Smooth muscle cell (in vitro differentiated cells): ENCODE measurements around the gene MTCL1. TPM values are rescaled to one million over a fixed set of nuclear protein-coding genes. Genes with fewer than 3 reads are reported as not detected.
A peak's percentile ranks its signal among the peaks of the same experiment; 100 is the strongest.

Experiments
- DNase-seq: peaks from one replicate; lab custom pipeline; 2025; ENCODE audit not compliant: unreplicated experiment; lab: John Stamatoyannopoulos, UW
- H2AFZ ChIP-seq: fragments of 200-600 bp; sonication (generic); 2 replicates; pipeline ENCODE4 v1.6.0; 2016; ENCODE audit warnings: antibody characterized with exemption, low read depth, mild to moderate bottlenecking
- H3F3A ChIP-seq: fragments of 200-600 bp; sonication (generic); 2 replicates; pipeline ENCODE4 v1.6.0; 2017; ENCODE audit warnings: antibody characterized with exemption, low read depth
- H3K27ac ChIP-seq: fragments of 200-600 bp; sonication (generic); 2 replicates; pipeline ENCODE4 v1.5.1; 2016; ENCODE audit warnings: low read depth, mild to moderate bottlenecking
- H3K27me3 ChIP-seq: fragments of 200-600 bp; sonication (generic); 2 replicates; pipeline ENCODE4 v1.6.1; 2016; ENCODE audit warnings: low read depth, mild to moderate bottlenecking
- H3K36me3 ChIP-seq: fragments of 200-600 bp; sonication (generic); 2 replicates; pipeline ENCODE4 v1.5.1; 2016; ENCODE audit warnings: low read depth
- H3K4me1 ChIP-seq: fragments of 200-600 bp; sonication (generic); 2 replicates; pipeline ENCODE4 v1.5.1; 2016; ENCODE audit warnings: low read depth
- H3K4me2 ChIP-seq: fragments of 200-600 bp; sonication (generic); 2 replicates; pipeline ENCODE4 v1.6.0; 2016; ENCODE audit warnings: mild to moderate bottlenecking
- H3K4me3 ChIP-seq: fragments of 200-600 bp; sonication (generic); 2 replicates; pipeline ENCODE4 v1.5.1; 2016; ENCODE audit warnings: mild to moderate bottlenecking
- H3K79me2 ChIP-seq: fragments of 200-600 bp; sonication (generic); 2 replicates; pipeline ENCODE4 v1.6.0; 2016; ENCODE audit warnings: low read depth, mild to moderate bottlenecking
- H3K9ac ChIP-seq: fragments of 200-600 bp; sonication (generic); 2 replicates; pipeline ENCODE4 v1.6.0; 2016; ENCODE audit warnings: low read depth
- H3K9me3 ChIP-seq: fragments of 200-600 bp; sonication (generic); replicated peaks from 2 replicates; pipeline ENCODE4 v1.5.1; 2016; ENCODE audit warnings: low read depth
- H4K20me1 ChIP-seq: fragments of 200-600 bp; sonication (generic); 2 replicates; pipeline ENCODE4 v1.6.0; 2016; ENCODE audit warnings: low read depth
- WGBS: methylation state at CpG from one replicate; pipeline ENCODE4 v1.1.7; 2016; ENCODE audit warnings: low lambda C conversion rate; 5-methylcytosine and 5-hydroxymethylcytosine counted together
- polyA plus RNA-seq: library from polyadenylated mRNA; unstranded; fragments of >200 nt; fragmentation: Nextera tagmentation; extraction: Ambion mirVana; gene quantifications from 2 replicates; pipeline ENCODE4 v1.2.1, GENCODE V29; 2016
- total RNA-seq: library from RNA; depleted of rRNA; stranded (reverse); fragments of >200 nt; gene quantifications from 2 replicates; pipeline ENCODE4 v1.2.3, GENCODE V29; 2014
- TF ChIP-seq, protein P1 (sequence below): fragments of 200-600 bp; sonication (generic); IDR thresholded peaks from 2 replicates; pipeline ENCODE4 v1.5.1; 2017; ENCODE audit warnings: borderline replicate concordance, mild to moderate bottlenecking, antibody characterized with exemption; ENCODE audit not compliant: insufficient read depth, poor library complexity, severe bottlenecking

MTCL1 gene
- total and polyA plus RNA-seq, 2 experiments from 2014 or later = 5.5 to 15.2 TPM

DNA sequence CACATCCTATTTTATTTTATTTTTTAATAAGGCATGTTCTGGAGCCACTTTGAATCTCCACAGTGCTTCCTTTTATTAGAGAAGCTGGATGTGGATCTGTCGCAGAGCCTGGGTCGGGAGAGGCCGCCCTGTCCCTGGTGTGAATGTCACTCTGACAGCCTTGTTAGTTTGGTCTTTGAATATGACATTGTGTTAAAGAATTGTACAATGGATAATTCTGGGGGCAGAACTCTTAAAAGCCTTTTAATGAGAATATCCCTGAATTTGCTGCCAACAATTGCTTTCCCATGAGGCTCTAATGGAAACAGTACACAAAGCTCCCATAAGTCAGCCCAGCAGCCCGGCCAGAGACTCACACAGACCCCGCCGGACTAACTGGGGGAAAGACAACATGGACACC is 82.4 kb downstream of the MTCL1 start:
- H3K9ac ChIP-seq = no peak overlapping the region
- no peaks in the 10 kb centered on the region for H3F3A ChIP-seq
- H3K4me1 ChIP-seq = peaks cover 22% of the 10 kb centered on the region
- no peaks in the 10 kb centered on the region for H3K36me3 ChIP-seq
- no peak overlapping the region for H3K4me3 ChIP-seq
- no peaks in the 10 kb centered on the region for H3K9me3 ChIP-seq
- H2AFZ ChIP-seq = no peak overlapping the region
- H3K79me2 ChIP-seq = no peaks in the 10 kb centered on the region
- TF ChIP-seq, protein P1, sequence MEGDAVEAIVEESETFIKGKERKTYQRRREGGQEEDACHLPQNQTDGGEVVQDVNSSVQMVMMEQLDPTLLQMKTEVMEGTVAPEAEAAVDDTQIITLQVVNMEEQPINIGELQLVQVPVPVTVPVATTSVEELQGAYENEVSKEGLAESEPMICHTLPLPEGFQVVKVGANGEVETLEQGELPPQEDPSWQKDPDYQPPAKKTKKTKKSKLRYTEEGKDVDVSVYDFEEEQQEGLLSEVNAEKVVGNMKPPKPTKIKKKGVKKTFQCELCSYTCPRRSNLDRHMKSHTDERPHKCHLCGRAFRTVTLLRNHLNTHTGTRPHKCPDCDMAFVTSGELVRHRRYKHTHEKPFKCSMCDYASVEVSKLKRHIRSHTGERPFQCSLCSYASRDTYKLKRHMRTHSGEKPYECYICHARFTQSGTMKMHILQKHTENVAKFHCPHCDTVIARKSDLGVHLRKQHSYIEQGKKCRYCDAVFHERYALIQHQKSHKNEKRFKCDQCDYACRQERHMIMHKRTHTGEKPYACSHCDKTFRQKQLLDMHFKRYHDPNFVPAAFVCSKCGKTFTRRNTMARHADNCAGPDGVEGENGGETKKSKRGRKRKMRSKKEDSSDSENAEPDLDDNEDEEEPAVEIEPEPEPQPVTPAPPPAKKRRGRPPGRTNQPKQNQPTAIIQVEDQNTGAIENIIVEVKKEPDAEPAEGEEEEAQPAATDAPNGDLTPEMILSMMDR = no peak
- no peaks in the 10 kb centered on the region for H3K27me3 ChIP-seq
- no peak for DNase-seq
- 93% methylated on average over 6 of the region's 6 CpGs for WGBS
- H4K20me1 ChIP-seq = no peaks in the 10 kb centered on the region
- no peak overlapping the region for H3K4me2 ChIP-seq
- H3K27ac ChIP-seq = peak overlapping the region; percentile 89

- TF ChIP-seq, protein P1 = no peak
- Histone ChIP-seq H4K20me1 (no peaks in the 10 kb centered on the region), H3K9me3 (no peaks in the 10 kb centered on the region), H3K27me3 (no peaks in the 10 kb centered on the region), H3K27ac (peak overlapping the region; percentile 89), H3K36me3 (no peaks in the 10 kb centered on the region), H3K4me3 (no peak overlapping the region), H3K4me1 (peaks cover 22% of the 10 kb centered on the region), H3K79me2 (no peaks in the 10 kb centered on the region), H3K9ac (no peak overlapping the region), H3K4me2 (no peak overlapping the region), H3F3A (no peaks in the 10 kb centered on the region), H2AFZ (no peak overlapping the region)
- DNase-seq = no peak
- 69% methylated on average over 13 of the region's 13 CpGs for WGBS
Observed at GRCh38 chr18:8788503-8789429, 83.4 kb downstream of the MTCL1 start.

GRCh38 chr18:8791171-8791651 is 85.9 kb downstream of the MTCL1 start:
- Histone ChIP-seq H2AFZ (no peak overlapping the region), H3F3A (no peaks in the 10 kb centered on the region), H3K36me3 (no peaks in the 10 kb centered on the region), H3K4me3 (no peak overlapping the region), H3K4me2 (peak overlapping the region; percentile 8), H3K9ac (no peak overlapping the region), H3K9me3 (no peaks in the 10 kb centered on the region), H3K79me2 (no peaks in the 10 kb centered on the region), H3K4me1 (peaks cover 20% of the 10 kb centered on the region), H3K27ac (no peak overlapping the region), H4K20me1 (no peaks in the 10 kb centered on the region), H3K27me3 (no peaks in the 10 kb centered on the region)
- WGBS = 36% methylated on average over 4 of the region's 4 CpGs
- TF ChIP-seq, protein P1 = no peak
- no peak for DNase-seq
